Measurements from ENCODE around the gene LAMTOR1.

Gene LAMTOR1

GRCh38 chr11:72120930-72121329 is 17.8 kb upstream of the LAMTOR1 start:
- no peak for DNase-seq (ENCODE audit: extremely low read depth in 1 of 2, low read depth in 1 of 2)

- DNase-seq (ENCODE audit: extremely low read depth in 1 of 2, low read depth in 1 of 2), result no peak
These were observed 16.1 kb upstream of the LAMTOR1 start for GRCh38 chr11:72119198-72119597.

- DNase-seq (ENCODE audit: extremely low read depth in 1 of 2, low read depth in 1 of 2), result no peak
These were observed 13.1 kb upstream of the LAMTOR1 start for GRCh38 chr11:72116019-72116755.

GRCh38 chr11:72114570-72114969 is 11.5 kb upstream of the LAMTOR1 start:
- DNase-seq (ENCODE audit: extremely low read depth in 1 of 2, low read depth in 1 of 2), result no peak

GRCh38 chr11:72112978-72113808 is 10.1 kb upstream of the LAMTOR1 start:
- DNase-seq (ENCODE audit: extremely low read depth in 1 of 2, low read depth in 1 of 2), result no peak

GRCh38 chr11:72112143-72112977 is 9.3 kb upstream of the LAMTOR1 start, which contains the start of gene ANAPC15:
TSS of gene ANAPC15 (minus strand) at chr11:72112695. CDS start at chr11:72111276, 1,419 bp downstream.
- DNase-seq (ENCODE audit: extremely low read depth in 1 of 2, low read depth in 1 of 2), result peak; percentile 90 to 100

GRCh38 chr11:72111300-72112142 is 8.4 kb upstream of the LAMTOR1 start:
- DNase-seq (ENCODE audit: extremely low read depth in 1 of 2, low read depth in 1 of 2), result no peak

- DNase-seq (ENCODE audit: extremely low read depth in 1 of 2, low read depth in 1 of 2), result no peak
These were observed 2.8 kb upstream of the LAMTOR1 start, which contains the start of gene TOMT for GRCh38 chr11:72105888-72106287. TSS of gene TOMT (plus strand) at chr11:72105924. CDS start at chr11:72105952, 28 bp downstream.

GRCh38 chr11:72103754-72104167 is 664 bp upstream of the LAMTOR1 start:
- DNase-seq (ENCODE audit: extremely low read depth in 1 of 2, low read depth in 1 of 2), result no peak

GRCh38 chr11:72102631-72102945 is 509 bp downstream of the LAMTOR1 start:
- DNase-seq (ENCODE audit: extremely low read depth in 1 of 2, low read depth in 1 of 2), result no peak

GRCh38 chr11:72102162-72102561 is 935 bp downstream of the LAMTOR1 start:
- DNase-seq (ENCODE audit: extremely low read depth in 1 of 2, low read depth in 1 of 2), result no peak

- DNase-seq (ENCODE audit: extremely low read depth in 1 of 2, low read depth in 1 of 2), result no peak
These were observed 2.6 kb downstream of the LAMTOR1 start for GRCh38 chr11:72100462-72100861.

- DNase-seq (ENCODE audit: extremely low read depth in 1 of 2, low read depth in 1 of 2), result no peak
These were observed 3.1 kb downstream of the LAMTOR1 start for GRCh38 chr11:72100009-72100408.

- no peak for DNase-seq (ENCODE audit: extremely low read depth in 1 of 2, low read depth in 1 of 2)
These were observed 4.4 kb downstream of the LAMTOR1 start for GRCh38 chr11:72098741-72099140.

- DNase-seq (ENCODE audit: extremely low read depth in 1 of 2, low read depth in 1 of 2), result no peak
These were observed 11.8 kb downstream of the LAMTOR1 start for GRCh38 chr11:72091292-72091691.

GRCh38 chr11:72088076-72088808 is 14.9 kb downstream of the LAMTOR1 start:
- no peak for DNase-seq (ENCODE audit: extremely low read depth in 1 of 2, low read depth in 1 of 2)

- no peak for DNase-seq (ENCODE audit: extremely low read depth in 1 of 2, low read depth in 1 of 2)
These were observed 17.3 kb downstream of the LAMTOR1 start for GRCh38 chr11:72085621-72086351.

GRCh38 chr11:72084965-72085364 is 18.1 kb downstream of the LAMTOR1 start:
- no peak for DNase-seq (ENCODE audit: extremely low read depth in 1 of 2, low read depth in 1 of 2)

GRCh38 chr11:72084076-72084475 is 19.0 kb downstream of the LAMTOR1 start:
- no peak for DNase-seq (ENCODE audit: extremely low read depth in 1 of 2, low read depth in 1 of 2)
